HEK293 (cell line): Measurements from ENCODE around the gene PLBD2.

Experiments
- CTCF ChIA-PET: fragments of 350-600 bp; formaldehyde crosslinking; extraction: SDS; loops from one replicate; lab custom pipeline; 2021; ENCODE audit warnings: antibody characterized with exemption; lab: Yijun Ruan, JAX
- POLR2A ChIA-PET: fragments of 300-600 bp; formaldehyde crosslinking; extraction: SDS; loops from one replicate; lab custom pipeline; 2020; ENCODE audit warnings: antibody characterized with exemption, inconsistent platforms; lab: Yijun Ruan, JAX
- H3K27ac ChIP-seq: fragments of 200-500 bp; sonication (Bioruptor generic); 2 replicates; pipeline ENCODE4 v1.5.1; 2014; ENCODE audit warnings: low read depth, low read length, control low read depth, inconsistent platforms; ENCODE audit errors: extremely low read depth
- H3K36me3 ChIP-seq, 2 experiments: fragments of 200-500 bp in 1 of 2; sonication (Bioruptor generic) in 1 of 2; 1 replicate in 1 of 2; 2 replicates in 1 of 2; pipeline ENCODE4 v1.5.1; 2014 to 2017; ENCODE audit warnings: inconsistent platforms in 2 of 2, low read length in 2 of 2; ENCODE audit not compliant: control insufficient read depth in 2 of 2, insufficient read depth in 1 of 2
- H3K4me1 ChIP-seq: fragments of 200-500 bp; sonication (Bioruptor generic); 2 replicates; pipeline ENCODE4 v1.5.1; 2014; ENCODE audit warnings: mild to moderate bottlenecking, low read length, inconsistent platforms; ENCODE audit not compliant: control insufficient read depth, insufficient read depth
- H3K4me3 ChIP-seq: 2 replicates; pipeline ENCODE4 v1.5.1; 2011; ENCODE audit warnings: low read depth, mild to moderate bottlenecking, control low read depth, low read length, moderate library complexity
- H3K9me3 ChIP-seq: fragments of 200-500 bp; sonication (Bioruptor generic); 2 replicates; pipeline ENCODE4 v1.5.1; 2014; ENCODE audit warnings: low read depth, low read length, inconsistent platforms; ENCODE audit not compliant: control insufficient read depth, insufficient read depth
- BCL11B ChIP-seq: fragments of 450-650 bp; formaldehyde crosslinking; IDR thresholded peaks from 2 replicates; pipeline ENCODE4 v1.5.1; 2016; ENCODE audit warnings: low read depth, missing biosample characterization, missing genetic modification characterization
- EGR2 ChIP-seq: fragments of 450-650 bp; formaldehyde crosslinking; IDR thresholded peaks from 2 replicates; pipeline ENCODE4 v1.5.1; 2016; ENCODE audit warnings: low read depth, missing biosample characterization, missing genetic modification characterization
- GFI1B ChIP-seq: fragments of 450-650 bp; formaldehyde crosslinking; IDR thresholded peaks from 2 replicates; pipeline ENCODE4 v1.5.1; 2016; ENCODE audit warnings: missing biosample characterization, missing genetic modification characterization
- KLF1 ChIP-seq: fragments of 450-650 bp; formaldehyde crosslinking; IDR thresholded peaks from 2 replicates; pipeline ENCODE4 v1.5.1; 2016; ENCODE audit warnings: missing biosample characterization, missing genetic modification characterization
- KLF10 ChIP-seq: fragments of 450-650 bp; IDR thresholded peaks from 2 replicates; pipeline ENCODE4 v1.5.1; 2018; ENCODE audit warnings: missing biosample characterization, mild to moderate bottlenecking, missing genetic modification characterization
- RBAK ChIP-seq: fragments of 450-650 bp; formaldehyde crosslinking; IDR thresholded peaks from 2 replicates; pipeline ENCODE4 v1.5.1; 2016; ENCODE audit warnings: missing biosample characterization, missing genetic modification characterization
- SP2 ChIP-seq: fragments of 450-650 bp; formaldehyde crosslinking; IDR thresholded peaks from 2 replicates; pipeline ENCODE4 v1.5.1; 2016; ENCODE audit warnings: missing biosample characterization, missing genetic modification characterization
- WT1 ChIP-seq: fragments of 450-650 bp; formaldehyde crosslinking; IDR thresholded peaks from 2 replicates; pipeline ENCODE4 v1.5.1; 2016; ENCODE audit warnings: missing biosample characterization, missing genetic modification characterization
- YY2 ChIP-seq: fragments of 450-650 bp; formaldehyde crosslinking; IDR thresholded peaks from 2 replicates; pipeline ENCODE4 v1.5.1; 2016; ENCODE audit warnings: missing biosample characterization, missing genetic modification characterization
- ZBTB10 ChIP-seq: fragments of 450-650 bp; formaldehyde crosslinking; IDR thresholded peaks from 2 replicates; pipeline ENCODE4 v1.5.1; 2016; ENCODE audit warnings: missing biosample characterization, missing genetic modification characterization
- ZBTB20 ChIP-seq: fragments of 450-650 bp; formaldehyde crosslinking; IDR thresholded peaks from 2 replicates; pipeline ENCODE4 v1.5.1; 2016; ENCODE audit warnings: missing biosample characterization, missing genetic modification characterization
- ZBTB6 ChIP-seq: fragments of 450-650 bp; formaldehyde crosslinking; IDR thresholded peaks from 2 replicates; pipeline ENCODE4 v1.5.1; 2017; ENCODE audit warnings: missing biosample characterization, missing genetic modification characterization
- ZFP69B ChIP-seq: fragments of 450-650 bp; formaldehyde crosslinking; IDR thresholded peaks from 2 replicates; pipeline ENCODE4 v1.5.1; 2016; ENCODE audit warnings: missing biosample characterization, missing genetic modification characterization
- ZNF10 ChIP-seq: fragments of 450-650 bp; formaldehyde crosslinking; IDR thresholded peaks from 2 replicates; pipeline ENCODE4 v1.5.1; 2017; ENCODE audit warnings: missing biosample characterization, missing genetic modification characterization
- ZNF174 ChIP-seq: fragments of 450-650 bp; formaldehyde crosslinking; IDR thresholded peaks from 2 replicates; pipeline ENCODE4 v1.5.0; 2017; ENCODE audit warnings: missing biosample characterization, mild to moderate bottlenecking, missing genetic modification characterization
- ZNF202 ChIP-seq: fragments of 450-650 bp; formaldehyde crosslinking; IDR thresholded peaks from 2 replicates; pipeline ENCODE4 v1.5.1; 2016; ENCODE audit warnings: missing biosample characterization, missing genetic modification characterization, borderline replicate concordance
- ZNF214 ChIP-seq: fragments of 450-650 bp; formaldehyde crosslinking; IDR thresholded peaks from 2 replicates; pipeline ENCODE4 v1.5.1; 2017; ENCODE audit warnings: missing biosample characterization, mild to moderate bottlenecking, missing genetic modification characterization, borderline replicate concordance
- ZNF221 ChIP-seq: fragments of 450-650 bp; formaldehyde crosslinking; IDR thresholded peaks from 2 replicates; pipeline ENCODE4 v1.5.1; 2017; ENCODE audit warnings: missing biosample characterization, missing genetic modification characterization, borderline replicate concordance
- ZNF350 ChIP-seq: fragments of 450-650 bp; formaldehyde crosslinking; IDR thresholded peaks from 2 replicates; pipeline ENCODE4 v1.5.0; 2017; ENCODE audit warnings: missing biosample characterization, mild to moderate bottlenecking, missing genetic modification characterization
- ZNF362 ChIP-seq: fragments of 450-650 bp; formaldehyde crosslinking; IDR thresholded peaks from 2 replicates; pipeline ENCODE4 v1.5.1; 2016; ENCODE audit warnings: missing biosample characterization, missing genetic modification characterization
- ZNF391 ChIP-seq: fragments of 450-650 bp; formaldehyde crosslinking; IDR thresholded peaks from 2 replicates; pipeline ENCODE4 v1.5.1; 2016; ENCODE audit warnings: low read depth, missing biosample characterization, missing genetic modification characterization, borderline replicate concordance
- ZNF48 ChIP-seq: fragments of 450-650 bp; formaldehyde crosslinking; IDR thresholded peaks from 2 replicates; pipeline ENCODE4 v1.5.1; 2016; ENCODE audit warnings: missing biosample characterization, missing genetic modification characterization
- ZNF510 ChIP-seq: fragments of 450-650 bp; formaldehyde crosslinking; IDR thresholded peaks from 2 replicates; pipeline ENCODE4 v1.5.1; 2018; ENCODE audit warnings: mild to moderate bottlenecking, missing genetic modification characterization, missing biosample characterization; ENCODE audit not compliant: insufficient replicate concordance
- ZNF513 ChIP-seq: fragments of 450-650 bp; IDR thresholded peaks from 2 replicates; pipeline ENCODE4 v1.5.1; 2018; ENCODE audit warnings: missing biosample characterization, missing genetic modification characterization
- ZNF548 ChIP-seq: fragments of 450-650 bp; formaldehyde crosslinking; IDR thresholded peaks from 2 replicates; pipeline ENCODE4 v1.5.1; 2016; ENCODE audit warnings: missing biosample characterization, missing genetic modification characterization
- ZNF561 ChIP-seq: fragments of 450-650 bp; IDR thresholded peaks from 2 replicates; pipeline ENCODE4 v1.5.1; 2018; ENCODE audit warnings: missing biosample characterization, missing genetic modification characterization, borderline replicate concordance
- ZNF596 ChIP-seq: fragments of 450-650 bp; IDR thresholded peaks from 2 replicates; pipeline ENCODE4 v1.5.0; 2018; ENCODE audit warnings: missing biosample characterization, mild to moderate bottlenecking, missing genetic modification characterization, moderate library complexity
- ZNF600 ChIP-seq: fragments of 450-650 bp; formaldehyde crosslinking; IDR thresholded peaks from 2 replicates; pipeline ENCODE4 v1.5.1; 2016; ENCODE audit warnings: missing biosample characterization, missing genetic modification characterization
- ZNF692 ChIP-seq: fragments of 450-650 bp; formaldehyde crosslinking; IDR thresholded peaks from 2 replicates; pipeline ENCODE4 v1.5.1; 2016; ENCODE audit warnings: missing biosample characterization, missing genetic modification characterization
- ZNF707 ChIP-seq: fragments of 450-650 bp; formaldehyde crosslinking; IDR thresholded peaks from 2 replicates; pipeline ENCODE4 v1.5.1; 2016; ENCODE audit warnings: missing biosample characterization, missing genetic modification characterization

The PLBD2 gene

GRCh38 chr12:113334786-113335539 is 23.4 kb upstream of the PLBD2 start, which contains the start of gene SLC8B1:
Gene SLC8B1, minus strand, starts transcription at chr12:113335109. Its CDS starts 2,231 bp downstream, at chr12:113332878.
- no peaks in the 10 kb centered on the region for H3K9me3 ChIP-seq
- ChIA-PET CTCF (interaction anchor here (0.7 to 0.9 kb wide), 3 partner anchors 91 to 1163 kb away, joined by 3 read pairs; no protein-coding TSS in a partner anchor), POLR2A (interaction anchor here (0.5 to 1.6 kb wide), 17 partner anchors 9 to 840 kb away, joined by 3 to 13 read pairs (median 4); partner anchors contain the start of genes DDX54, PLBD2, RITA1 and SDSL)
- H3K4me3 ChIP-seq: peak within 1 kb of the TSS; percentile 58
- H3K36me3 ChIP-seq: peaks cover 0 to 23% of the 10 kb centered on the region in 2 experiments; a peak in 1 of 3 replicates
- no peak within 1 kb of the TSS for H3K27ac ChIP-seq
- H3K4me1 ChIP-seq: no peaks in the 10 kb centered on the region
- TF ChIP-seq ZNF174 (tag by site-specific recombination) (no peak), ZBTB6 (tag by site-specific recombination) (no peak; the same call in 1 of the 2 replicates), ZNF510 (tag by site-specific recombination) (no peak), ZNF596 (tag by site-specific recombination) (no peak), ZNF600 (tag by site-specific recombination) (0 out of 2 replicates have a peak, but pooled peaks have one; percentile 33), SP2 (tag by site-specific recombination) (peak; percentile 61), ZNF202 (tag by site-specific recombination) (no peak), ZNF362 (no peak), KLF1 (tag by site-specific recombination) (0 out of 2 replicates have a peak, but pooled peaks have one; percentile 16), ZNF350 (tag by site-specific recombination) (no peak), ZNF10 (no peak), ZNF548 (tag by site-specific recombination) (no peak), KLF10 (peak; percentile 43), ZNF221 (no peak), BCL11B (tag by site-specific recombination) (no peak), YY2 (no peak), RBAK (no peak), WT1 (tag by site-specific recombination) (no peak), ZNF707 (tag by site-specific recombination) (peak; percentile 96), ZNF513 (tag by site-specific recombination) (no peak), ZBTB10 (tag by site-specific recombination) (0 out of 2 replicates have a peak, but pooled peaks have one; percentile 43), GFI1B (tag by site-specific recombination) (no peak), ZNF214 (tag by site-specific recombination) (no peak), ZNF391 (tag by site-specific recombination) (no peak), ZNF692 (no peak), ZBTB20 (tag by site-specific recombination) (peak; percentile 64), ZNF561 (tag by site-specific recombination) (peak; percentile 27; the same call in 1 of the 2 replicates), ZNF48 (no peak), ZFP69B (0 out of 2 replicates have a peak, but pooled peaks have one; percentile 44), EGR2 (no peak)
